ENCODE measurements around the gene RNF212. TPM values are rescaled to one million over a fixed set of nuclear protein-coding genes. Genes with fewer than 3 reads are reported as not detected.

The RNF212 gene
- total and polyA plus RNA-seq, 4 donors, result 3.5 to 8.8 (median 5.3) TPM

DNA sequence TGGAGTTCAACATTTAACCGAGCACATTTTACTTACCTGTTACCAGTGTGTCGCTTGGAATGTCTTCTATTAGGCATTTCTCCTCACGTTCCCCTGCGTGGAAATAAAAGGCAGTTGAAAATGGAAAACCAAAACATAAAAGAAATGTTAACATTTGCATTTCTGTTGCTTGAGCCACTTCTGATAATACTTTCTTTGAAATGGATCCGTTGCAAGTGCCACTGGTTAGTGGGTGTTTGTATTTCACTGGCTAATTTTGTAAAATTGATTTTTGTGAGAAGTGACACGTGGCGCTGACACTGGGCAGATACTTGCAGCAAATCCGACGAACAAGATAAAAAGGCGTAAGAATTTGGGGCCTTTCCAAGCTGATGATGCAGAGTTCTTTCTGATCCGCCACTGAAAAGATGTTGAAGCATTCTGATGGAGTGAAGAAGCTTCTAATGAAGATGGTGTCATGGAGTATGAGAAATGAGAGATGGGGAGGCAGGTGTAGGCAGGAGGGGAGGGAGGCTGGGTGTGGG lies 40.3 kb upstream of the RNF212 start:
- H3K4me1 ChIP-seq (ENCODE audit: control insufficient read depth in 5 of 5, insufficient read depth in 5 of 5, low read length in 5 of 5), result peaks cover 0 to 6% (median 0%) of the 10 kb centered on the region in 5 donors
- DNase-seq (no peak), ATAC-seq (ENCODE audit: insufficient read depth, low FRiP score) (no peak)
- no peak overlapping the region for H3K9ac ChIP-seq (ENCODE audit: insufficient read depth in 1 of 2, low read length in 2 of 2)
- 80 to 88% methylated on average over 11 of the region's 11 CpGs for WGBS, 2 donors
- no peaks in the 10 kb centered on the region for H3K36me3 ChIP-seq (ENCODE audit: control insufficient read depth in 4 of 4, insufficient read depth in 4 of 4, low read length in 4 of 4)
- H3K27me3 ChIP-seq (ENCODE audit: control insufficient read depth in 3 of 3, insufficient read depth in 3 of 3, low read length in 2 of 3), result peaks cover 0 to 2% (median 0%) of the 10 kb centered on the region in 3 donors
- no peak overlapping the region for H3K27ac ChIP-seq (ENCODE audit: low read depth in 1 of 2, low read length in 1 of 2)
- no peak overlapping the region for H3K4me3 ChIP-seq
- TF ChIP-seq, protein P1, sequence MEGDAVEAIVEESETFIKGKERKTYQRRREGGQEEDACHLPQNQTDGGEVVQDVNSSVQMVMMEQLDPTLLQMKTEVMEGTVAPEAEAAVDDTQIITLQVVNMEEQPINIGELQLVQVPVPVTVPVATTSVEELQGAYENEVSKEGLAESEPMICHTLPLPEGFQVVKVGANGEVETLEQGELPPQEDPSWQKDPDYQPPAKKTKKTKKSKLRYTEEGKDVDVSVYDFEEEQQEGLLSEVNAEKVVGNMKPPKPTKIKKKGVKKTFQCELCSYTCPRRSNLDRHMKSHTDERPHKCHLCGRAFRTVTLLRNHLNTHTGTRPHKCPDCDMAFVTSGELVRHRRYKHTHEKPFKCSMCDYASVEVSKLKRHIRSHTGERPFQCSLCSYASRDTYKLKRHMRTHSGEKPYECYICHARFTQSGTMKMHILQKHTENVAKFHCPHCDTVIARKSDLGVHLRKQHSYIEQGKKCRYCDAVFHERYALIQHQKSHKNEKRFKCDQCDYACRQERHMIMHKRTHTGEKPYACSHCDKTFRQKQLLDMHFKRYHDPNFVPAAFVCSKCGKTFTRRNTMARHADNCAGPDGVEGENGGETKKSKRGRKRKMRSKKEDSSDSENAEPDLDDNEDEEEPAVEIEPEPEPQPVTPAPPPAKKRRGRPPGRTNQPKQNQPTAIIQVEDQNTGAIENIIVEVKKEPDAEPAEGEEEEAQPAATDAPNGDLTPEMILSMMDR (IDR thresholded peaks at IDR 0.05; ENCODE audit: control extremely low read depth, extremely low read depth), result no peak
- H3K9me3 ChIP-seq (ENCODE audit: control insufficient read depth in 4 of 4, insufficient read depth in 3 of 4, low read length in 3 of 4), result peaks cover 0 to 6% (median 5%) of the 10 kb centered on the region in 4 donors

DNA sequence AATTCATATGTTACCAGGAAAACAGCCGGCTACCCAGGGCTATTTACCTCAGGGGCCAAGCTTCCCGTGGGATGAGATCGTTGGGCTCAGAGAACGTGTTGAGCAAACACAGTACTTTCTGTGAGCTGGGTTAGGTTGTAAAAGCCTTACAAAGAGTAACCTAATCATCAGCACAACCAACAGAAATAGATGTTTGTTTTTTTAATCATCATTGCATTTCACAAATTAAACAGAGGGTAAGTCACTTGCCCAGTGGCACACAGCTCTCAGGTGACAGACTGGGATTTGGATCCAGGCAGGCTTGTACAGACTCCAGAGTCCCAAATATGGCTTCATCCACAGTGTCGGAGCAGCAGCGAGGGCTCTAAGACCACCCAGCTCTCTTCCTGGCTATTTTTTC lies 38.9 kb upstream of the RNF212 start:
- Histone ChIP-seq H3K36me3 (ENCODE audit: control insufficient read depth in 4 of 4, insufficient read depth in 4 of 4, low read length in 4 of 4) (no peaks in the 10 kb centered on the region), H3K9ac (ENCODE audit: insufficient read depth in 1 of 2, low read length in 2 of 2) (no peak overlapping the region), H3K9me3 (ENCODE audit: control insufficient read depth in 4 of 4, insufficient read depth in 3 of 4, low read length in 3 of 4) (peaks cover 0 to 6% (median 0%) of the 10 kb centered on the region in 4 donors), H3K4me3 (no peak overlapping the region), H3K4me1 (ENCODE audit: control insufficient read depth in 5 of 5, insufficient read depth in 5 of 5, low read length in 5 of 5) (peaks cover 0 to 6% (median 0%) of the 10 kb centered on the region in 5 donors), H3K27ac (ENCODE audit: low read depth in 1 of 2, low read length in 1 of 2) (no peak overlapping the region), H3K27me3 (ENCODE audit: control insufficient read depth in 3 of 3, insufficient read depth in 3 of 3, low read length in 2 of 3) (peaks cover 0 to 2% (median 0%) of the 10 kb centered on the region in 3 donors)
- no peak for ATAC-seq (ENCODE audit: insufficient read depth, low FRiP score)
- TF ChIP-seq, protein P1 (IDR thresholded peaks at IDR 0.05; ENCODE audit: control extremely low read depth, extremely low read depth), result no peak
- 79 to 85% methylated on average over 6 of the region's 6 CpGs for WGBS, 2 donors
- DNase-seq, result no peak

DNA sequence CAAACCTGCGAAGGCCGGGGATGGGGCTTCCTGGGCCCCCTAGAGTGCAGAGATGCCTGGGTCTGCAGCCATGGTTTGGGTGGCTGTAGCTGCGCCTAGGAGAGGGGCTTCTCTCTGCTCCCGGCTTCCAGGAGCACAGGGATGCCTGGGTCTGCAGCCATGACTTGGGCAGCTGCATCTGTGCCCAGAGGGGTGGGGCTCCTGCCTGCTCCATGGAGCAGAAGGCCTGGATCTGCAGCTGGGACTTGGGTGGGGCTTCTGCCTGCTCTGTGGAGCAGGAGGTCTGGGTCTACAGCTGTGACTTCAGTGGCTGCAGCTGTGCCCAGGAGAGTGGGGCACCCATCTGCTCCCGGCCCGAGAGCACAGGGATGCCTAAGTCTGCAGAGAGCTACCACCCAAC lies 38.2 kb upstream of the RNF212 start:
- ATAC-seq (ENCODE audit: insufficient read depth, low FRiP score), result no peak
- 94% methylated on average over 6 of the region's 6 CpGs for WGBS, 2 donors
- Histone ChIP-seq H3K9me3 (ENCODE audit: control insufficient read depth in 4 of 4, insufficient read depth in 3 of 4, low read length in 3 of 4) (peaks cover 0 to 6% (median 0%) of the 10 kb centered on the region in 4 donors), H3K4me3 (no peak overlapping the region), H3K27ac (ENCODE audit: low read depth in 1 of 2, low read length in 1 of 2) (no peak overlapping the region), H3K9ac (ENCODE audit: insufficient read depth in 1 of 2, low read length in 2 of 2) (no peak overlapping the region), H3K27me3 (ENCODE audit: control insufficient read depth in 3 of 3, insufficient read depth in 3 of 3, low read length in 2 of 3) (peaks cover 0 to 2% (median 0%) of the 10 kb centered on the region in 3 donors), H3K4me1 (ENCODE audit: control insufficient read depth in 5 of 5, insufficient read depth in 5 of 5, low read length in 5 of 5) (peaks cover 0 to 6% (median 0%) of the 10 kb centered on the region in 5 donors), H3K36me3 (ENCODE audit: control insufficient read depth in 4 of 4, insufficient read depth in 4 of 4, low read length in 4 of 4) (no peaks in the 10 kb centered on the region)
- DNase-seq, result no peak
- TF ChIP-seq, protein P1 (IDR thresholded peaks at IDR 0.05; ENCODE audit: control extremely low read depth, extremely low read depth), result no peak

DNA sequence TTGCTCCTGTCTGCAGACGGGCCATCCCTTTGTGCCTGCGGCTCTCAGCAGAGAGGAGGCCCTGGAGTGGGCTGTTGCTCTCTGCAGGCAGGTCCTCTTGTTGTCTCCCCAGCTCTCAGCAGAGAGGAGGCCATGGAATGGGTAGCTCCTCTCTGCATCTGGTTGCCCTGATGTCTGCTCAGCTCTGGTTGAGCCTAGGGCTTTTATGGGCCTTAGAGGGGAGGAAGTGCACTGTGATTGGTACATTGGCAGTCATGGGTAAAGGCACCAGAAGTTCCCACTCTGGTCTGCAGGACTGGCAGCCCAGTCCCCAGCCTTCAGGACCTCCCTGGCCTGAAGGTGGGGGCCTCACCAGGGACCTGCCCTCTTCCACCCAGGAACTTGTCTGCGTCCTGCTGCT lies 37.5 kb upstream of the RNF212 start:
- no peak for ATAC-seq (ENCODE audit: insufficient read depth, low FRiP score)

More for the DNA sequence above, 37.5 kb upstream of the RNF212 start:
- Histone ChIP-seq H3K27ac (ENCODE audit: low read depth in 1 of 2, low read length in 1 of 2) (no peak overlapping the region), H3K27me3 (ENCODE audit: control insufficient read depth in 3 of 3, insufficient read depth in 3 of 3, low read length in 2 of 3) (peaks cover 0 to 2% (median 0%) of the 10 kb centered on the region in 3 donors), H3K36me3 (ENCODE audit: control insufficient read depth in 4 of 4, insufficient read depth in 4 of 4, low read length in 4 of 4) (no peaks in the 10 kb centered on the region), H3K9me3 (ENCODE audit: control insufficient read depth in 4 of 4, insufficient read depth in 3 of 4, low read length in 3 of 4) (peaks cover 0 to 6% (median 0%) of the 10 kb centered on the region in 4 donors), H3K4me1 (ENCODE audit: control insufficient read depth in 5 of 5, insufficient read depth in 5 of 5, low read length in 5 of 5) (peaks cover 0 to 6% (median 0%) of the 10 kb centered on the region in 5 donors), H3K4me3 (no peak overlapping the region), H3K9ac (ENCODE audit: insufficient read depth in 1 of 2, low read length in 2 of 2) (no peak overlapping the region)
- WGBS, 2 donors, result 75 to 88% methylated on average over 3 of the region's 3 CpGs
- no peak for DNase-seq
- TF ChIP-seq, protein P1 (IDR thresholded peaks at IDR 0.05; ENCODE audit: control extremely low read depth, extremely low read depth), result no peak

Measured in lung (tissue), 12 donors.